Measurements from ENCODE around the gene TRAF5.
"Not testable (repeated sequence)": the region's sequence is repeated elsewhere in the genome, so short reads cannot be mapped to it uniquely, and the experiment has no call there.

TRAF5 gene

GRCh38 chr1:211415700-211416099 is 89.1 kb downstream of the TRAF5 start:
- in situ Hi-C loops (cut with MboI; ENCODE audit: low sequenced_read_pairs) = no loop called here

- in situ Hi-C loops (cut with MboI; ENCODE audit: low sequenced_read_pairs) = not testable (repeated sequence)
Measured at GRCh38 chr1:211416246-211416627, 89.6 kb downstream of the TRAF5 start.

GRCh38 chr1:211416628-211417323 is 90.1 kb downstream of the TRAF5 start:
- in situ Hi-C loops (cut with MboI; ENCODE audit: low sequenced_read_pairs) = not testable (repeated sequence)

GRCh38 chr1:211420389-211420788 is 93.8 kb downstream of the TRAF5 start:
- in situ Hi-C loops (cut with MboI; ENCODE audit: low sequenced_read_pairs) = no loop called here

GRCh38 chr1:211420845-211421454 is 94.3 kb downstream of the TRAF5 start:
- in situ Hi-C loops (cut with MboI; ENCODE audit: low sequenced_read_pairs) = no loop called here

- in situ Hi-C loops (cut with MboI; ENCODE audit: low sequenced_read_pairs) = no loop called here
Measured at GRCh38 chr1:211424018-211424417, 97.4 kb downstream of the TRAF5 start.

Measured in HL-60/S4 treated with phorbol 12-myristate 13-acetate at 8.2 ng/mL for 4 days and 3 days (cell line).